Heart right ventricle (tissue), 16 donors: Measurements from ENCODE around the gene CBX3. TPM values are rescaled to one million over a fixed set of nuclear protein-coding genes. Genes with fewer than 3 reads are reported as not detected.

ENCODE experiments used
- ATAC-seq, 8 donors: fragments of 200-7000 bp; cut with Tn5 transposase; one replicate each; pipeline ENCODE4 v1.9.1; 2020; ENCODE audit warnings: mild to moderate bottlenecking in 8 of 8, moderate library complexity in 8 of 8, moderate number of reproducible peaks in 1 of 8
- DNase-seq, 2 donors: peaks; one replicate each; pipeline ENCODE4 v3.0.0-alpha.2; 2020
- H3K27ac ChIP-seq, 10 donors: fragments of 200-600 bp; sonication (generic) in 2 of 10; one replicate each; pipeline versions ENCODE4 v1.5.0 to v1.8.0; 2020 to 2022; ENCODE audit warnings: mild to moderate bottlenecking in 3 of 10
- H3K27me3 ChIP-seq, 7 donors: fragments of 200-600 bp; one replicate each; pipeline ENCODE4 v1.8.0; 2021 to 2022; ENCODE audit warnings: mild to moderate bottlenecking in 2 of 7
- H3K36me3 ChIP-seq, 9 donors: fragments of 200-600 bp; sonication (generic) in 1 of 9; one replicate each; pipeline versions ENCODE4 v1.5.0 to v1.8.0; 2020 to 2022; ENCODE audit warnings: mild to moderate bottlenecking in 2 of 9
- H3K4me1 ChIP-seq, 9 donors: fragments of 200-600 bp; sonication (generic) in 1 of 9; one replicate each; pipeline versions ENCODE4 v1.5.0 to v1.8.0; 2020 to 2022; ENCODE audit warnings: mild to moderate bottlenecking in 4 of 9
- H3K4me3 ChIP-seq, 10 donors: fragments of 200-600 bp; sonication (generic) in 2 of 10; one replicate each; pipeline versions ENCODE4 v1.5.0 to v1.8.0; 2020 to 2022; ENCODE audit warnings: mild to moderate bottlenecking in 7 of 10, moderate library complexity in 2 of 10
- H3K9me3 ChIP-seq, 11 donors: fragments of 200-600 bp in 10 of 11; sonication (generic) in 2 of 11; one replicate each; pipeline versions ENCODE4 v1.5.0 to v1.8.0; 2013 to 2022; ENCODE audit warnings: mild to moderate bottlenecking in 2 of 11, control low read depth in 1 of 11, moderate library complexity in 1 of 11
- CTCF ChIP-seq, 9 donors: fragments of 200-600 bp; sonication (generic) in 2 of 9; IDR thresholded peaks; one replicate each; pipeline versions ENCODE4 v1.5.0 to v1.8.0; 2021 to 2022; ENCODE audit warnings: antibody characterized with exemption in 9 of 9, mild to moderate bottlenecking in 5 of 9, moderate library complexity in 1 of 9
- WGBS, 2 donors: extraction: QIAGEN DNeasy Blood & Tissue Kit; methylation state at CpG; one replicate each; pipeline ENCODE4 v1.1.7; 2013; ENCODE audit warnings: inconsistent platforms in 1 of 2; 5-methylcytosine and 5-hydroxymethylcytosine counted together
- intact Hi-C, 10 donors: fragments of 100-400 bp; cut with DNase I; formaldehyde crosslinking; loops; one replicate each; pipeline versions ENCODE4 v1.11.1 to v1.14.2; 2022
- polyA plus RNA-seq, 2 donors: library from polyadenylated mRNA; stranded (reverse); fragments of 200-250 nt; gene quantifications; one replicate each; pipeline ENCODE4 v1.2.3, GENCODE V29; 2013
- total RNA-seq, 10 donors: library from RNA; stranded (reverse); fragmentation: NEBNext Ultra II Directional in 3 of 10; extraction: Animal tissue kit (Norgen Biotek cat#: 25700) in 3 of 10; gene quantifications; one replicate each; pipeline versions ENCODE4 v1.2.1 to v1.2.4, GENCODE V29; 2021 to 2023
- donor health status: Arrhythmogenic right ventricular cardiomyopathy.
- donor health status: ischemic (EF 13 %, LVEDD 7.1; RV severe dilation, severe dysfunction).
- donor health status: healthy with polysubstance abuse.
- donor health status: DM: no; HTN: yes; CAD: no.
- donor health status: DM: no; HTN: no; CAD: no.
- donor health status: ischemic (EF 25% LVEDD 6.9; RV normal size, moderate dysfunction).
- donor health status: ischemic (EF 25% LVEDD 5.7; RV mildly dilated, moderate dysfunction).
- donor health status: healthy.
- donor health status: DM: yes; HTN: yes; CAD: no.
- donor health status: Ischemic cardiomyopathy.
- donor health status: ischemic (EF 35%, LVEDD 5.7; RV mildly dilated, moderate dysfunction).
- donor health status: nonischemic (EF 11% LVEDD 7.7; RV severe dilation, severe dysfunction).
- donor health status: DM: yes; HTN: yes; CAD: no.
- donor health status: PGD.
- donor health status: ischemic (EF 29% LVEDD 5.4; RV normal size, mild dysfunction).
- donor health status: nonischemic (EF 23%, LVEDD 6.1; RV moderate dilation, normal function).

The CBX3 gene
- total and polyA plus RNA-seq, 12 donors = 49.0 to 72.6 (median 58.6) TPM

GRCh38 chr7:26156451-26157420 lies 44.8 kb upstream of the CBX3 start:
- Histone ChIP-seq H3K9me3 (no peaks in the 10 kb centered on the region), H3K27me3 (peaks cover 7 to 54% (median 29%) of the 10 kb centered on the region in 7 donors), H3K36me3 (no peaks in the 10 kb centered on the region), H3K4me1 (peaks cover 0 to 56% (median 13%) of the 10 kb centered on the region in 9 donors), H3K4me3 (peak overlapping the region in 3 of 10 donors; percentile 1 to 18 (median 10)), H3K27ac (peak overlapping the region in 4 of 10 donors; percentile 7 to 68 (median 22))
- DNase-seq (no peak), ATAC-seq (peak in 1 of 8 donors; percentile 63)
- 79 to 83% methylated on average over 20 of the region's 20 CpGs for WGBS, 2 donors
- intact Hi-C loops = loop anchor here in 2 of 10 donors (5.0 to 10.0 kb wide), 3 partner anchors 41 to 88 kb away; no protein-coding TSS in a partner anchor
- TF ChIP-seq CTCF (IDR thresholded peaks at IDR 0.05) = no peak

GRCh38 chr7:26157520-26158105 lies 43.9 kb upstream of the CBX3 start:
- WGBS, 2 donors = 86 to 91% methylated on average over 4 of the region's 4 CpGs
- no peaks in the 10 kb centered on the region for H3K36me3 ChIP-seq

GRCh38 chr7:26159243-26159642 lies 42.3 kb upstream of the CBX3 start:
- DNase-seq (no peak), ATAC-seq (no peak)
- TF ChIP-seq CTCF (IDR thresholded peaks at IDR 0.05) = no peak
- intact Hi-C loops = loop anchor here in 2 of 10 donors (5.0 to 10.0 kb wide), 3 partner anchors 38 to 86 kb away; no protein-coding TSS in a partner anchor
- Histone ChIP-seq H3K27me3 (peaks cover 0 to 31% (median 7%) of the 10 kb centered on the region in 7 donors), H3K9me3 (peaks cover 0 to 8% (median 0%) of the 10 kb centered on the region in 11 donors), H3K27ac (no peak overlapping the region), H3K36me3 (no peaks in the 10 kb centered on the region), H3K4me3 (no peak overlapping the region), H3K4me1 (peaks cover 0 to 40% (median 7%) of the 10 kb centered on the region in 9 donors)
- WGBS, 2 donors = 57 to 65% methylated on average over 2 of the region's 2 CpGs

More at GRCh38 chr7:26157520-26158105, 43.9 kb upstream of the CBX3 start:
- no peak overlapping the region for H3K27ac ChIP-seq
- no peaks in the 10 kb centered on the region for H3K9me3 ChIP-seq
- ATAC-seq (no peak), DNase-seq (no peak)
- intact Hi-C loops = loop anchor here in 2 of 10 donors (5.0 to 10.0 kb wide), 3 partner anchors 40 to 87 kb away; no protein-coding TSS in a partner anchor
- no peak for TF ChIP-seq CTCF (IDR thresholded peaks at IDR 0.05)
- peaks cover 0 to 55% (median 13%) of the 10 kb centered on the region in 9 donors for H3K4me1 ChIP-seq
- H3K4me3 ChIP-seq = no peak overlapping the region
- H3K27me3 ChIP-seq = peaks cover 1 to 47% (median 24%) of the 10 kb centered on the region in 7 donors

- no peak for TF ChIP-seq CTCF (IDR thresholded peaks at IDR 0.05)
- Histone ChIP-seq H3K9me3 (peaks cover 0 to 12% (median 0%) of the 10 kb centered on the region in 11 donors), H3K4me1 (peaks cover 0 to 23% (median 4%) of the 10 kb centered on the region in 9 donors), H3K27ac (no peak overlapping the region), H3K27me3 (peaks cover 0 to 16% (median 0%) of the 10 kb centered on the region in 7 donors), H3K36me3 (no peaks in the 10 kb centered on the region), H3K4me3 (no peak overlapping the region)
- intact Hi-C loops = no loop called here
- ATAC-seq = no peak
- WGBS, 2 donors = 92 to 94% methylated on average over 2 of the region's 2 CpGs
- no peak for DNase-seq
Measured at GRCh38 chr7:26160896-26161295, 40.6 kb upstream of the CBX3 start.
